ENCODE measurements around the gene GCHFR.

DNA sequence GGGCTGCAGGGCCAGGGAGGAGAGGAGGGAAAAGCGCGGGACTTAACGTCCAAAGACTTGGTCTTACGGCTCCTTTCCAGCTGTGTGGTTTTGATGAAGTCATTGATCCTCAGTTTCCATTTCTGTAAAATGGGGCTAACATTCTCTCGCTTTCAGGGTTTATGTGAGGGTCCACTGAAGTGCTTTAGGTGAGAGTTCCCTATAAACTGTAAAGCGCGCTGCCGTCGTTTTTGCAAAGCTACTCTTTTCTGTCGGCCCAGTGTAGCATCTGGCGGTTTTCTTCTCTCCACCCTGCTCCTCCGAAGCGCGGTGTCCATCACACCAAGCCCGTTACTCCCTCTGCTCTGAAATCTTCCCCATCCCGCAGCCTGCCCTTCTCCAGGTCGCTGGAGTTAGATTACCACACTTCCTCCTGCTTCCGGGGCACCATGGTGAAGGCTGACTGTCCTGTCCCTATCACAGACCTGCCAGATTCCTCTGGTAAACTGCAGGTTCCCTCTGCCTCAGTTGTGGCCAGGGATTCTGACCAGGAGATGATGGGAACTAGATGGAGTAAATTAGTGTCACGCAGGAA is 44.1 kb downstream of the GCHFR start:
- TF ChIP-seq, protein P1, sequence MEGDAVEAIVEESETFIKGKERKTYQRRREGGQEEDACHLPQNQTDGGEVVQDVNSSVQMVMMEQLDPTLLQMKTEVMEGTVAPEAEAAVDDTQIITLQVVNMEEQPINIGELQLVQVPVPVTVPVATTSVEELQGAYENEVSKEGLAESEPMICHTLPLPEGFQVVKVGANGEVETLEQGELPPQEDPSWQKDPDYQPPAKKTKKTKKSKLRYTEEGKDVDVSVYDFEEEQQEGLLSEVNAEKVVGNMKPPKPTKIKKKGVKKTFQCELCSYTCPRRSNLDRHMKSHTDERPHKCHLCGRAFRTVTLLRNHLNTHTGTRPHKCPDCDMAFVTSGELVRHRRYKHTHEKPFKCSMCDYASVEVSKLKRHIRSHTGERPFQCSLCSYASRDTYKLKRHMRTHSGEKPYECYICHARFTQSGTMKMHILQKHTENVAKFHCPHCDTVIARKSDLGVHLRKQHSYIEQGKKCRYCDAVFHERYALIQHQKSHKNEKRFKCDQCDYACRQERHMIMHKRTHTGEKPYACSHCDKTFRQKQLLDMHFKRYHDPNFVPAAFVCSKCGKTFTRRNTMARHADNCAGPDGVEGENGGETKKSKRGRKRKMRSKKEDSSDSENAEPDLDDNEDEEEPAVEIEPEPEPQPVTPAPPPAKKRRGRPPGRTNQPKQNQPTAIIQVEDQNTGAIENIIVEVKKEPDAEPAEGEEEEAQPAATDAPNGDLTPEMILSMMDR (IDR thresholded peaks at IDR 0.05; ENCODE audit: poor library complexity) = no peak
- TF ChIP-seq EZH2 (IDR thresholded peaks at IDR 0.05; ENCODE audit: borderline replicate concordance) = no peak

Data from hepatocyte (in vitro differentiated cells).